Parathyroid adenoma (tissue), 2 donors: Measurements from ENCODE around the gene LORICRIN.
"Not testable (repeated sequence)": the region's sequence is repeated elsewhere in the genome, so short reads cannot be mapped to it uniquely, and the experiment has no call there.

Source experiments
- H2AFZ ChIP-seq: fragments of 300-600 bp; sonication (generic); one replicate; pipeline ENCODE4 v1.7.0; 2017; ENCODE audit warnings: antibody characterized with exemption, mild to moderate bottlenecking
- H3K27ac ChIP-seq: fragments of 300-600 bp; sonication (generic); one replicate; pipeline ENCODE4 v1.7.0; 2017
- H3K27me3 ChIP-seq: fragments of 300-600 bp; sonication (generic); one replicate; pipeline ENCODE4 v1.7.0; 2017; ENCODE audit warnings: low read length; ENCODE audit not compliant: control insufficient read depth, insufficient read depth
- H3K36me3 ChIP-seq: fragments of 300-600 bp; sonication (generic); one replicate; pipeline ENCODE4 v1.7.0; 2017; ENCODE audit warnings: low read length; ENCODE audit not compliant: control insufficient read depth, insufficient read depth
- H3K4me1 ChIP-seq: fragments of 300-600 bp; sonication (generic); one replicate; pipeline ENCODE4 v1.7.0; 2017; ENCODE audit warnings: control low read depth
- H3K4me2 ChIP-seq: fragments of 300-600 bp; sonication (generic); one replicate; pipeline ENCODE4 v1.7.0; 2017; ENCODE audit warnings: low read length
- H3K4me3 ChIP-seq: fragments of 300-600 bp; sonication (generic); one replicate; pipeline ENCODE4 v1.7.0; 2017; ENCODE audit warnings: low read depth, low read length
- H3K79me2 ChIP-seq: fragments of 300-600 bp; sonication (generic); one replicate; pipeline ENCODE4 v1.7.0; 2017; ENCODE audit warnings: control low read depth
- H3K9ac ChIP-seq: fragments of 300-600 bp; sonication (generic); one replicate; pipeline ENCODE4 v1.7.0; 2017; ENCODE audit warnings: mild to moderate bottlenecking
- H3K9me3 ChIP-seq: fragments of 300-600 bp; sonication (generic); one replicate; pipeline ENCODE4 v1.7.0; 2017; ENCODE audit warnings: low read length; ENCODE audit not compliant: control insufficient read depth
- TF ChIP-seq, protein P1 (sequence below): fragments of 300-600 bp; sonication (generic); IDR thresholded peaks from one replicate; pipeline ENCODE4 v1.7.0; 2017; ENCODE audit warnings: antibody characterized with exemption, mild to moderate bottlenecking
- donor health status: primary hyperparathyroidism.

LORICRIN gene

GRCh38 chr1:153217744-153218416 is 41.6 kb upstream of the LORICRIN start:
- no peak overlapping the region for H2AFZ ChIP-seq
- H3K79me2 ChIP-seq: no peaks in the 10 kb centered on the region
- H3K9ac ChIP-seq: no peak overlapping the region
- no peaks in the 10 kb centered on the region for H3K4me1 ChIP-seq
- H3K27me3 ChIP-seq: no peaks in the 10 kb centered on the region
- H3K4me3 ChIP-seq: no peak overlapping the region
- H3K27ac ChIP-seq: no peak overlapping the region
- TF ChIP-seq, protein P1, sequence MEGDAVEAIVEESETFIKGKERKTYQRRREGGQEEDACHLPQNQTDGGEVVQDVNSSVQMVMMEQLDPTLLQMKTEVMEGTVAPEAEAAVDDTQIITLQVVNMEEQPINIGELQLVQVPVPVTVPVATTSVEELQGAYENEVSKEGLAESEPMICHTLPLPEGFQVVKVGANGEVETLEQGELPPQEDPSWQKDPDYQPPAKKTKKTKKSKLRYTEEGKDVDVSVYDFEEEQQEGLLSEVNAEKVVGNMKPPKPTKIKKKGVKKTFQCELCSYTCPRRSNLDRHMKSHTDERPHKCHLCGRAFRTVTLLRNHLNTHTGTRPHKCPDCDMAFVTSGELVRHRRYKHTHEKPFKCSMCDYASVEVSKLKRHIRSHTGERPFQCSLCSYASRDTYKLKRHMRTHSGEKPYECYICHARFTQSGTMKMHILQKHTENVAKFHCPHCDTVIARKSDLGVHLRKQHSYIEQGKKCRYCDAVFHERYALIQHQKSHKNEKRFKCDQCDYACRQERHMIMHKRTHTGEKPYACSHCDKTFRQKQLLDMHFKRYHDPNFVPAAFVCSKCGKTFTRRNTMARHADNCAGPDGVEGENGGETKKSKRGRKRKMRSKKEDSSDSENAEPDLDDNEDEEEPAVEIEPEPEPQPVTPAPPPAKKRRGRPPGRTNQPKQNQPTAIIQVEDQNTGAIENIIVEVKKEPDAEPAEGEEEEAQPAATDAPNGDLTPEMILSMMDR: no peak
- no peaks in the 10 kb centered on the region for H3K36me3 ChIP-seq
- no peak overlapping the region for H3K4me2 ChIP-seq
- H3K9me3 ChIP-seq: no peaks in the 10 kb centered on the region

DNA sequence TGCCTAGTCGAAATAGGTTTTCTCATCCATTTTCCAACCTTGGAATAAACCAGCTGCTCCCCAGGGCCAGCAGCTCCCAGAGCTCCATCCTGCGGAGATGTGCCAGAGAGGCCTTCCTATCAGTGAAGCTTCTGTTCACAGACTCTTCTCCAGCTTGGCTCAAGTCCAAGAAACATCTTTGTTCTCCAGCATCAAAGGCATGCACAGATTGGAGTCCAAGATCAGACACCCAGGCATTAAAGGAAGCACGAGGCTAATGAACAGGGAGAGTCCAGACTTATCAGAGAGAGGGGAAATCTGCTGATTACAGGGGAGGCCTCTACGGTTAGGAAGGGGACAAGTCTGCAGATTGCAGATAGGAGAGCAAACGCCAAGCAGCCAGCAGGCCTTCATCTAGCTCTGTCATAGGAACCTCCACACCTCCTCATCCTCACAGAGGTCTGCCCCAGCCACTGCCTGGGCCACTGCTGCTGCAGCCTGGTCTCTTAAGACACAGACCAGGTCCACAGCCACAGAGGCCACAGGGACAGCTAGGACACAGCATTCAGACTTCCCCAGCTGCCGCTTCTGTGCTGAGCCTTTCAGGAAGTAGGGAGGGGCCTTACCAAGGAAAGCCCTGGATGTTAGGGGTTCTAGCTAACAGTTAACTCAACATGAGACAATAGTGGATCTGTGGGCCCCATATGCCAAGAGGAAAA is 38.7 kb upstream of the LORICRIN start:
- Histone ChIP-seq H3K36me3 (no peaks in the 10 kb centered on the region), H3K4me2 (no peak overlapping the region), H3K27me3 (no peaks in the 10 kb centered on the region), H3K9me3 (no peaks in the 10 kb centered on the region), H3K4me1 (no peaks in the 10 kb centered on the region), H2AFZ (no peak overlapping the region), H3K4me3 (no peak overlapping the region), H3K27ac (no peak overlapping the region), H3K9ac (no peak overlapping the region), H3K79me2 (no peaks in the 10 kb centered on the region)
- TF ChIP-seq, protein P1: no peak

- H3K4me1 ChIP-seq, H3K27ac ChIP-seq, H3K4me2 ChIP-seq, H3K9me3 ChIP-seq, H3K9ac ChIP-seq, H3K79me2 ChIP-seq, H3K36me3 ChIP-seq, H3K4me3 ChIP-seq, H3K27me3 ChIP-seq, H2AFZ ChIP-seq: not testable (repeated sequence)
- TF ChIP-seq, protein P1: peak; percentile 52
These were observed 36.2 kb upstream of the LORICRIN start for GRCh38 chr1:153223040-153223891.

- Histone ChIP-seq H2AFZ (no peak overlapping the region), H3K4me2 (no peak overlapping the region), H3K36me3 (no peaks in the 10 kb centered on the region), H3K27ac (no peak overlapping the region), H3K9ac (no peak overlapping the region), H3K4me1 (no peaks in the 10 kb centered on the region), H3K27me3 (no peaks in the 10 kb centered on the region), H3K79me2 (no peaks in the 10 kb centered on the region), H3K4me3 (no peak overlapping the region), H3K9me3 (no peaks in the 10 kb centered on the region)
- TF ChIP-seq, protein P1: no peak
These were observed 31.7 kb upstream of the LORICRIN start for GRCh38 chr1:153227810-153228209.
